HG02884 (cell line): ENCODE measurements around the gene ZNF354C.
"Not testable (repeated sequence)": the region's sequence is repeated elsewhere in the genome, so short reads cannot be mapped to it uniquely, and the experiment has no call there.

Source experiments
- ATAC-seq: cut with Tn5 transposase; IDR thresholded peaks from one replicate; pipeline ENCODE4 v1.9.1; 2021; ENCODE audit warnings: mild to moderate bottlenecking, moderate library complexity; ENCODE audit not compliant: unreplicated experiment

Gene ZNF354C

DNA sequence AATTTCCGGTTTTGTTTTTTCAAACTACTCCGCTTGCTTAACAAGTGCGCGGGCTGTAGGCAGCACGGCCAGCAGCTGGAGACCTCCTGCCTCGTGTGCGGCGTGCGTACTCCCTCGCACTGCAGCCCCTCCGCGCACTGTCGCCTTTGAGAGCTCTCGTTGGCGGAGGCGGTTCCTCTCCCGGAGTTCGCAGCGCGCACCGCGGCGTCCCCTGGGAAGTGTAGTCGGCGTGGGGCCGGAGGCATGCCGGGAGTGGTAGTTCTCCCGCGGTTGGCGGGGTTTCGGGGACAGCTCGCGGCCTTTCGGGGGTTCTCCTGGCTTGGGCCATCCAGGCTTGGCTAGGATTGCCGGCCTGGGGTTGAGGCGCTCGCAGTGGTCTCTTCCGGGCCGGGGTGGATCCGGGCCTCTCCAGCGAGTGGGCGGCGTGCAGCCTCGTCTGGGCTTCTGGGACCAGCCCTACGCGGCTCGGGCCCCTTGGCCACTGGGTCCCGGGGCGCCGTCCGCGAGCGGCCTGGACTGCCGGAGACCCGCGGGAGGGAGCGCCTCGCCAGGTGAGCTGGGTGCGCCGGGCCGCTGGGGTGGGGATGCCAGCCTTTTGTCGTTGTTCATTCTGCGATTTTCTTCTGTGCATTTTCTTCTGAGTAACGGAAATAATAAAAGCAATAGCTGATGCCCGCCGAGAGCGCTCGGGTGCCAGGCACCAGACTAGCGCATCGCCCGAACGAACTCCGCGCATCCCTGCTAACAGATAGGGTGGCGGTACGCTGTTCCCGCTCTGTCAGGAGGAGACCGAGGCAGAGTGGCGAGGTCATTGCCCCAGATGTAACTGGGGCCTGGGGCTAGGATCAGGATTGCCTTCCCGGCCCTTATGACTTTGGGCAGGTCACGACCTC is at the start of gene ZNF354C:
ZNF354C (plus strand) TSS at position 258 of the 893 bp plus-strand sequence. CDS start 1,696 bp downstream, outside the sequence.
- no peak for ATAC-seq

DNA sequence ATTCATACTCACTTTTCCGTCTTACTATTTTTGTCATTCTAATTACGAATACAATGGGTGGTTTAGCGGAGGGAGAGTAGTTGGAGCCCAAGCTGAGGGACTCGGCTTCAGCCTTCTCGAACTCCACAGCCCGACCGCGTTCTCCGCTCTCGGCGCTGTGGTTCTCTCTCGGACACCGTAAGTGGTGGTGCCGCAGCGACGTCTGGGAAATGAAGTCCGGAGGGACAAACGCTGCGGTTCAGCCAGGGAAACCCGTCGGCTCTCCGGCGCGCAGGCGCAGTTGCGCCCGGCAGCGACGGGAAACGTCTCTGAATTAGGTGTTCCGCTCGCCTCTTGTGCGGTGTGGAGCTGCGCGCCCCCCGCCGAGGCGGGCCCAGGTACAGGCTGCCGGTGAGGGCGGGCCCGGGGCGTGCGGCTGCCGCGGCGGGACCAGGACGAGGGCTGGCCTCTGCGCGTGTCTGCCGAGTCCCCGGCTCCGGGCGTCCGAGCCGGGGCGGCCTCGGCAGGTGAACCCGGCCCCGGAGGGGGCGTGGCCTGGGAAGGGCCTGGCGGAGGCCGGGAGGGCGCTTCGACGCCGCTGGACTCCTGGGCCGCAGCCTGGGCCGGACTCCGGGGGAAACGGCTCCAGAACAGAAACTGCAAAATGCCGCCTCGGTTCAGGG is 36.5 kb upstream of the ZNF354C start, which contains the start of gene ZNF879:
ZNF879 (plus strand) TSS at position 277 of the 662 bp plus-strand sequence. CDS start 1,201 bp downstream, outside the sequence.
- ATAC-seq: peak; percentile 89

DNA sequence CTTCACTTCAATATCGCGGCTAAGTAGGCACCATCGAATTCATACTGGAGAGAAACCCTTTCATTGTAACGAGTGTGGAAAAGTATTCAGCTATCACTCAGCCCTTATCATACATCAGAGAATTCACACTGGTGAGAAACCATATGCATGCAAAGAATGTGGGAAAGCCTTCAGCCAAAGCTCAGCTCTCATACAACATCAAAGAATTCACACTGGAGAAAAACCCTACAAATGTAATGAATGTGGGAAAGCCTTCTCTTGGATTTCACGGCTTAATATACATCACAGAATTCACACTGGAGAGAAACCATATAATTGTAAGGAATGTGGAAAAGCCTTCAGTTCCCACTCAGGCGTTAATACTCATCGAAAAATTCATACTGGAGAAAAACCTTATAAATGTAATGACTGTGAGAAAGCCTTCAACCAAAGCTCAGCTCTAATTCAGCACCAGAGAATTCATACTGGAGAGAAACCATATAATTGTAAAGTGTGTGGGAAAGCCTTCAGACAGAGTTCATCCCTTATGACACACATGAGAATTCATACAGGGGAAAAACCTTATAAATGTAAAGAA is 27.1 kb upstream of the ZNF354C start:
- ATAC-seq: no peak

DNA sequence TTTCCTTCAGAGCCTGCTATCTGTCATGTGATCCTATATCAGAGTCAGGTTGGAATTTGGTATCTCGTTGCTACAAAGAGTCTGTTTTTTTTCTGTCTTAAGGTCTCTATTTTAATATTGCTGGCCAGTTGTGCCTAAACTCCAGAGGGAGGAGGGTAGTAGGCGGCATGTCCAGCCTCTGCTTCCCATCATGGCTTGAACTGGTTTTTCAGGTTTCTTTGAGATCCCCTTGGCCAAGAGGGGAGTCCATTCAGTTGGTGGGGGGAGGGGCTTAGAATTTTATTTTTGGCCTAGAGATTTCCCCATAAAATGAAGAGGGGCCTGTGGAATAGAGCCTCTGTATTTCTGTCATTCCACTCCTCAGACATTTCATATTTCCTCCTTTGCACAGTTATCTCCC is 15.4 kb upstream of the ZNF354C start:
- no peak for ATAC-seq

DNA sequence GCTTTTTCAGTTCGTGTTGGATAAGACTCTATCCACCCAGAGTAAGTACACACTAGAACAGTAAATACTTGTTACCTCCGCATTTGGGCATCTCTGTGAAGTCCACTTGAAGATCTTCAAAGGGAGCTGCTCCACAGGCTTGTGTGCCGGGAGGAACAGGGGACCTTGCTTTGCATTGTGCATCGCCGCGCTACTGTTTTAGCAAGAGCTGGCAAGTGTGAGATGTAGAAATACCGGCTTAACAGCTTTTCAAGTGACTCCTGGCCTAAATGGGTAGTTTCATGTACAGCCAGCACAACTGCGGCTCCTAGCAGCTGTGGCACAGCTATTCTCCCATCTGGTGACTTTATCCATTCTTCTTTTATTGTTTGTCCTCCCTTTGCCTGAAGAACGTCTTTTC is 8.4 kb upstream of the ZNF354C start:
- ATAC-seq: no peak

DNA sequence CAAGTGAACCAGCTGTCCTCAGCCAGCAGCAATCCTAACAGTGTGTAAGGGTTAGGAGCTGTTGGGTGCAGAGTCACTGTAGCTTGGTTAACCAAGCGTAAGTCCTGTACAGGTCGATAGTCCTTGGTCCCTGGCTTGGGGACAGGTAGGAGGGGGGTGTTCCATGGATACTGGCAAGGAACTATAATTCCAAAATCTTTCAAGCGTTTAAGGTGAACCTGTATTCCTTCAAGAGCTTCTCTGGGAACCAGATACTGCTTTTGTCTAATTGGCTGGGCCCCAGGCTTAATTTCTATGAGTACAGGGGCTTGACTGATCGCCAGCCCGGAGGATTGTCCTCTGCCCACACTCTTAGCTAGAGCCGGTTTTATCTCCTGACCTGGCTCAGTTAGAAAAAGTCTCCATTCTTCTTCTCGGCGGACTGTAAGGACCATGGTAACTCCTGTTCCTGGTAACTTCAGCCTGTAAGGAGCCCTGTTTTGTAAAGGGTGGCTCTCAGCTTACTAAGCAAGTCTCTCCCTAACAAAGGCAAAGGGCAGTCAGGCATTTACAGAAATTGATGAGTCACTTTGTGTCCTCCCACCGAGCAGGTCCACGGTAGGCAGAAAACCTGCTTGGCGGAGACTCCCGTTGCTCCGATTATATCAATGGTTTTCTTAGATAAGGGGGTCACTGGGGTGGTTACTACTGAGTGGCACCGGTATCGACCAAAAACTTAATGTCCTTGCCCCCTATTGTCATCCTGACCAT is 6.0 kb upstream of the ZNF354C start:
- ATAC-seq: no peak

DNA sequence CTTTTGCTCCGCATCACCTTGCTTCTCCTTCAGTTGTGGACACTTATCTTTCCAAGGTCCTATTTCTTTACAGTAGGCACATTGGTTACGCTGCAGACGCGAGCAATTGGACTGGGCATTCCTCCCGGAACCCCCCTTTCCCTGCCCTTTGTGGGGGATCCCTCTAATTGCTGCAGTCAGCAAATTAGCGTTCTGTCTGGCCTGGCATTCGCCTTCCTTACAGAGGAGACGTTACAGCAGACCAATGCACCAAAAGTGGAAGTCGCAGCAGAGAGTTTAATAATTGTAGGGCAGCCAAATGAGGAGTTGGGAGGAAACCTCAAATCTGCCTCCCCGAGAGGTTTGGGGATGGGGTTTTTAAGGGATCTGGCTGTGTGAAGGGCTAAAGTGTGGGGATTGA is 5.3 kb upstream of the ZNF354C start:
- no peak for ATAC-seq

DNA sequence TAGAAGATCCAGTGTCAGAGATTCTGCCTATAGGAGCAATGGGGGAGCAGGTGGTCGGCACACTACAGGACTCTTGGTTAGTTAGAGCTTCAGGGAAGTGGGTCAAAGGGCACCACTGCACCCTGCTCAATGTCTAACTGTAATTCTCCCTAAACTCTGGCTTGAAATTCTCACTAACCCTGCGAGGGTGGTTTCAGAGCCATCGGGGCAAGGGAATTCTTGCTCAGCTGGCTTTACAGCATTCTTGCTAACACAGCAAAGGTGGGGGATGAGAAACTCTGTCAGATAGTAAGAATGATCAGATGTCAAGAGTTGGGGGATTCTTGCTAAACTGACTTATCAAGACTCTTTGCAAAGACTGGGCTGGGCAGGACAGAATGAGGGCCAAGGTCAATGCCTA is 4.7 kb upstream of the ZNF354C start:
- no peak for ATAC-seq

DNA sequence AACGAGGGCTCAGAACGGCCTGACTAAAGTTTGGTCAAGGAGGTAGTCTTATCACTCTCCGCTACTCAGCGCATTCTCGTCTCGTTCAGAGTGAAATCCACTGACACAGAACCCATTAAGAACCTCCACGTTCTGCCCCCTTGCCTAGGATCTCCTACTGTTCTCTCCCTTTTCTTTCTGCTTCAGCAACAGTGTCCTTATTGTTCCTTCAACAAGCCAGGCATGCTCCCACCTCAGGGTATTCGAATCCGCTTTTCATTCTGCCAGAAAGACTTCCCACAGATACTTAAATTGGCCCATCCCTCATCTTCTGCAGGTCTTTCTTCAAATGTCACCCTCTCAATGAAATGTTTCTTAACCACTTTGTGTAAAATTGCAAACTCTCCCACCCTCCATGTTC is 4.3 kb upstream of the ZNF354C start:
- ATAC-seq: no peak

DNA sequence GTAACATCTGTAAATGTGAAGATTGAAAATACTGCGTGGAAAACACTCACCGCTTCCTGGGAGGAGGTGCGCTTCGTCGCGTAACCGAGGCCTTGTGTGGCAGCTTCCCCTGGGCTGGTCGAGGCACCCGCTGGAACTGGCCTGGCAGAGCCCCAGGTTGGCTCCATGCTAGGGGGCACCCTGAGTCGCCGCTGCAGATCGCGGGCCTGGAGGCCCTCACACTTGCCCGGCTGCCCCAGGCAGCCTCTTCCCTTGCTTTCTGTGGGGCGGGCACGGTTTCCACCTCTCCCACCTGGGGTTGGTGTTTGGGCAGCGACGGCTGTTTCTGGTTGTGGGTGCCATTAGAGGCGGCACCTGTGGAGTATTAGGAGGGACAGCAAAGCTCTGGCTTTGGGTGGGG is 852 bp downstream of the ZNF354C start:
- ATAC-seq: no peak

DNA sequence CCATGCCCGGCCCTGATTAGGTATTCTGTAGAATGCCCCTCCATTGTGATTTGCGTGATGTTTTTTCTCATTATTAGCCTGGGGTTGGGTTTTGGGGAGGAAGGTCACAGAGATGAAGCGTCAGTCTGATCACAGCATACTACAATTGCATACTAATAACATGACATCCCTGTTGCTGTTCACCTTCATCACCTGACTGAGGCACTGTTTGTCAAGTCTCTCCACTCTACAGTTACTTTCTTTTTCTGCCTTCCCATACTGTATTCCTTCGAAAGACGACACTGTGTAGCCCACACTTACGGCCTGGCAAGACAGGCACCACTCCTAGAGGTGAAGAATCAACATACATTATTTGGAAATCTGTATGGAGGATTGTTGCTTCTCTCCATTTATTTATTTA is 5.5 kb downstream of the ZNF354C start:
- ATAC-seq: no peak

DNA sequence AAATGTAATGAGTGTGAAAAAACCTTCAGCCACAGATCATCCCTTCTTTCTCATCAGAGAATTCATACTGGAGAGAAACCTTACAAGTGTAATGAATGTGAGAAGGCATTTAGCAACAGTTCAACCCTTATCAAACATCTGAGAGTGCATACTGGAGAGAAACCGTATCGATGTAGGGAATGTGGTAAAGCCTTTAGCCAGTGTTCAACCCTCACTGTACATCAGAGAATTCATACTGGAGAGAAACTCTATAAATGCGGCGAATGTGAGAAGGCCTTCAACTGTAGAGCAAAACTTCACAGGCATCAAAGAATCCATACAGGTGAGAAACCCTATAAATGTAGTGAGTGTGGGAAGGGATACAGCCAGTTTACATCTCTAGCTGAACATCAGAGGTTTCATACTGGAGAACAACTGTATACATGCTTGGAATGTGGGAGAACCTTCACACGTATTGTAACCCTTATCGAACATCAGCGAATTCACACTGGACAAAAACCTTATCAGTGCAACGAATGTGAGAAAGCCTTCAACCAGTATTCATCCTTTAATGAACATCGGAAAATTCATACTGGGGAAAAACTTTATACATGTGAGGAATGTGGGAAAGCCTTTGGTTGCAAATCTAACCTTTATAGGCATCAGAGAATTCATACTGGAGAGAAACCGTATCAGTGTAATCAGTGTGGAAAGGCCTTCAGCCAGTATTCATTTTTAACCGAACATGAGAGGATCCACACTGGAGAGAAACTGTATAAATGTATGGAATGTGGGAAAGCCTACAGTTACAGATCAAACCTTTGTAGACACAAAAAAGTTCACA is 19.2 kb downstream of the ZNF354C start:
- no peak for ATAC-seq

DNA sequence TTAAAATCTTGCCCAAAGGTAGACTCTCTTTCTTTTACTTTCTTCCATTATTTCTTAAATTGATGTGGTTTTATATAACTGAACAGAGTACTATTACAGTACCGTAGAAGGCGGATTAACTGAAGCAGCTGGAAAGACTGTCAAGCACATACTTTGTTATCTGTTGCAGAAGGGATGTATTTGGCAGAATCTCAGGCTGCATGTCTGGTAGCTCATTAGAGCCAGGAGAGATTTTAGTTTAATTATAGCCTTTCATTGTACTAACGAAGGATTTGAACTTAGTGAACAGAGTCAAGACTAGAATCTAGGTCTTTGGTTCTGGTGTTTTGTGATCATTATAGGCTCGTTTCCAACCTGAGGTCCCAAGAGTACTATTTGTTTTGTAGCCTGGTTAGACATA is 20.6 kb downstream of the ZNF354C start:
- no peak for ATAC-seq

DNA sequence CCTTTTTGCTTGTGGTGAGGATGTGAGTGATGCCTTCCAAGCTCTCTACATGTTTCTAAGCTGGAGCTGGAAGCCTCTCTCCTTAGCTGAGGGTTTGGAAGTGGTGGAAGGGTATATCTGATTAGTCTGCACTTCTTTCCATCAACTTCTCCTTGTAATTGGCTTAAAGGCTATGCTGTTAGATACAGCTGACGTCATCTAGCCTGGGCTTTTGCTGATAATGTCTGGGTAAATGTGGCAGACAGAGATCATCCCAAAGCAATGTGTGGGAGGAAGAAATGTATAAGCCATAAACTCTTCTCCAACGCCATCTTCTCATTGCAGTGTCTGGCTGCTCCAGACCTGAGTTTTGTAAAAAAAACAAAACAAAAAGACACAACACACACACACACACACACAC is 29.3 kb downstream of the ZNF354C start:
- no peak for ATAC-seq

DNA sequence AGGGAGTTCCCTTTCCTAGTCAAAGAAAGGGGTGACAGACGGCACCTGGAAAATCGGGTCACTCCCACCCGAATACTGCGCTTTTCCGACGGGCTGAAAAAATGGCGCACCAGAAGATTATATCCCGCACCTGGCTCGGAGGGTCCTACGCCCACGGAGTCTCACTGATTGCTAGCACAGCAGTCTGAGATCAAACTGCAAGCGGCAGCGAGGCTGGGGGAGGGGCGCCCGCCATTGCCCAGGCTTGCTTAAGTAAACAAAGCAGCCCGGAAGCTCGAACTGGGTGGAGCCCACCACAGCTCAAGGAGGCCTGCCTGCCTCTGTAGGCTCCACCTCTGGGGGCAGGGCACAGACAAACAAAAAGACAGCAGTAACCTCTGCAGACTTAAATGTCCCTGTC is 41.1 kb downstream of the ZNF354C start:
- ATAC-seq: not testable (repeated sequence)

DNA sequence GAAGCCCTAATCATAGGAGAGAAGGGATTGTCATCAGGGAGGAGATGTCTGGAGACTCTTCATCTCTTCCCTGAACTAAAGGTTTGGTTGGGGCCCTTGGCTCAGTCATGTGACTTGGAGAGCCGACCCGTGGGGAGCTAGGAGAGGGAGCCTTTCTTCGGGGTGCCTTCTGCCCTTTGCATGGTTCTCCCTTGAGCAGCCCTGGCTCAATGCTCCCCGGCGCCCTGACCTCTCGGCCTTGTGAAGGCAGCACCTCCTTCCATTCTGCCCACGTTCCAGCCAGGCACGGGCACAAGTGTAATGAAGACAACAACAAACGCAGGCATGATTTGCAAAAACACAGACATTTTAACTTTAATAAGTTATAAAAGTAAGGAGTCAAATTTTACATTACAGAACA is 50.4 kb downstream of the ZNF354C start:
- no peak for ATAC-seq

DNA sequence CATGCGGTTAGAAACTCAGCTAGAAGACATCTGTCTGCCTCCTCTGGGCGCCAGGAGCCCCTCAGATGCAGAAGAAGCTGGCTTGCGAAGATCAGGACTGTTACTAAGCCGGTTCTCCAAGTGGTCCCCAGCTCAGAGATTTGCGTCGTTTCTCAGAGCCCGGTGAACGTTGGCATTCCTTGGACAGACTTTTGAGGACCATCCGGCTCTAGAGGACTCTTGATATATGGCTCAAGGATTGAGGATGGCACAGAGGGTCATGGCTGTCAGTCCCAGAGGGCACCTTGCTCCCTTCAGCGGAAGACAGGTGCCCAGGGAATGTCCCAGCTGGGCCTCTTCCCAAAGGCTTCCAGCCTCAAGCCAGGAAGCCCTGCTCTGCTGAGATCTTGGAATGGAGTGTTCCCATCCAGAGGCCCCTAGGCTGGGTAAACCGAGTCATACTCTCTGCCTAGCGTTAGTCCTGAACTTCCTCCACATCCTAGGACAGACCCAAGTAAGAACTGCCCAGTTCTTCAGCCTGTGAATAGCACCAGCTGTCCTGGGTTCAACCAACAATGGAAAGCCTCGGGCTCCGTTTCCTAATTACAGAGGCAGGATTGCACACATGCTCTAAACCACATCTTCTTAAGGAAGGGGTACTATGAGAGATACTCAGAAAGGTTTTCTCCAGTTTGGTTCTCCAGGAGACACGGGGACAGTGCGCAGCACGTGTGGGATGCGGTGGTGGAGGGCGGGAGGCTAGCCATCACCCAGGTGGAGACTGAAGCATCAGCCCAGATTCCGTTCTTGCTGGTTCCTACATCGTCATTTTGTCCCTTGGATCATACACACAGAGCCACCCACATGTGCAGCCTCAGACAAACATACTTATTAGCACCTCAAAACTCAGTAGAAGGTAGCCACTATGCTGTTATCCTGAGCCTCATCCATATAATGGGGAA is 51.4 kb downstream of the ZNF354C start:
- no peak for ATAC-seq

DNA sequence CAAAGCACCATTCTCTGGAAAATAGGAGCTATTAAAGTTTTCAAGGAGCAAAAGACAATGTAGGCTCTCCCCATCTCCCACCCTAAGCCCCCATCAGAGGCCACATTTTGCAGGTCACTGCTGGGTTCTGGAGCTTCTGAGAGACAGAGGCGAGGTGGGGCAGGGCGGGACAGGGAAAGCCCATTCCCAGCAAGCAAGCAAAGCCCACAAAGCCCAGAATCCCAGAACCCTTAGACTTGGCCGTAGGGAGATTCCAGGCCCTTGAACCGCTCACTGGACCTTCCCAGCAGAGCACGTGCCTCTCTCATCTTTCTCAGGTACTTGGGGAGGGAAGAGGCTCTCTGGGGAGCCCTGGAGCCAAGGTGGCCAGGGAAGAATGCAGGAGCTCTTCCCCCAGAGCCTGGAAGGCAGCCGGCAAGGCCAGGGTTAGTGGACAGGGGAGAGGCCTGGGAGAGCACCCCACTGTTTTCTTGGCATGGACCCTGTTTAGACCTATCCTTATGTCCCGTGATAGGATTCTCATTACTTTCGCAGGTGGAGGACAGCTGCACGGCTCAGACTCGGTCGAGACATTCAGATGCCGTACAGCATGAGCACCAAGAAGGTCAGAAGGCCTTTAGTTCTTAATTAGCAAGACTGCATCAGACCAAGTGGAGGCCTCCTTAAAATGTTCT is 52.4 kb downstream of the ZNF354C start:
- no peak for ATAC-seq

DNA sequence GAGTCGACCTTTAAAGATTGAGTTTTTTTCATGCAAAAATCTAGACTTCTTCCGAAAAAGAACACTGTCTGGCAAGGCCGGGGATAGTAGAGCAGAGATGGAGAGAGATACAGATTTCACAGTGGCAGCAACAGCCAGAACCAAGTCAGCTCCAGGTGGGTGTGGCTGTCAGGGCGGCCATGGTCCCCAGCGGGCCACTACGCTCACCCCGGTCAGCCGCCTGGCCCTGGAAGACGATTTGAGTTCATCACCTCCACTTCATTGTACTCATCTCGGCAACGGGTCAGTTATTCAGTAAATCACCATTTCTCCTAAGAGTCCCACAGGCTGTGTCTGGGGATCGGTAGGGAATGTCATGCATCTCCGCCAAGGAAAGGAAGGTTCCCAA is 53.0 kb downstream of the ZNF354C start:
- no peak for ATAC-seq
